Glutamatergic neuron (in vitro differentiated cells): ENCODE data around the gene CCDC88B. TPM values are rescaled to one million over a fixed set of nuclear protein-coding genes. Genes with fewer than 3 reads are reported as not detected.

Source experiments
- DNase-seq: peaks from one replicate; pipeline ENCODE4 v3.0.0; 2022
- H3K27ac Mint-ChIP-seq: one replicate; pipeline ENCODE4 v1.8.0; 2020; ENCODE audit warnings: mild to moderate bottlenecking, mixed read lengths, inconsistent platforms; ENCODE audit not compliant: unreplicated experiment
- H3K27me3 Mint-ChIP-seq: one replicate; pipeline ENCODE4 v1.8.0; 2020; ENCODE audit warnings: mild to moderate bottlenecking, moderate library complexity, mixed read lengths, inconsistent platforms; ENCODE audit not compliant: unreplicated experiment
- H3K36me3 Mint-ChIP-seq: one replicate; pipeline ENCODE4 v1.8.0; 2020; ENCODE audit warnings: mild to moderate bottlenecking, mixed read lengths, inconsistent platforms; ENCODE audit not compliant: unreplicated experiment
- H3K4me1 Mint-ChIP-seq: one replicate; pipeline ENCODE4 v1.8.0; 2020; ENCODE audit warnings: mild to moderate bottlenecking, low read depth, mixed read lengths, inconsistent platforms; ENCODE audit not compliant: unreplicated experiment
- H3K4me3 Mint-ChIP-seq: one replicate; pipeline ENCODE4 v1.8.0; 2020; ENCODE audit warnings: mild to moderate bottlenecking, mixed read lengths, inconsistent platforms; ENCODE audit not compliant: unreplicated experiment
- H3K9me3 Mint-ChIP-seq: one replicate; pipeline ENCODE4 v1.8.0; 2020; ENCODE audit warnings: mild to moderate bottlenecking, moderate library complexity, mixed read lengths, inconsistent platforms; ENCODE audit not compliant: unreplicated experiment
- long read RNA-seq: library from polyadenylated mRNA; unstranded; transcript quantifications from one replicate; pipeline ENCODE4 v2.0.0, GENCODE V29; 2020; ENCODE audit not compliant: unreplicated experiment
- total RNA-seq: library from RNA; stranded (reverse); fragmentation: NEBNext Ultra II Directional; extraction: Animal tissue kit (Norgen Biotek cat#: 25700); gene quantifications from one replicate; pipeline ENCODE4 v1.2.1, GENCODE V29; 2021; ENCODE audit not compliant: unreplicated experiment
- TF ChIP-seq, protein P1 (sequence below): fragments of 200-600 bp; sonication (generic); IDR thresholded peaks from one replicate; pipeline ENCODE4 v1.5.0; 2021; ENCODE audit not compliant: partially characterized antibody, unreplicated experiment

Gene CCDC88B, protein sequence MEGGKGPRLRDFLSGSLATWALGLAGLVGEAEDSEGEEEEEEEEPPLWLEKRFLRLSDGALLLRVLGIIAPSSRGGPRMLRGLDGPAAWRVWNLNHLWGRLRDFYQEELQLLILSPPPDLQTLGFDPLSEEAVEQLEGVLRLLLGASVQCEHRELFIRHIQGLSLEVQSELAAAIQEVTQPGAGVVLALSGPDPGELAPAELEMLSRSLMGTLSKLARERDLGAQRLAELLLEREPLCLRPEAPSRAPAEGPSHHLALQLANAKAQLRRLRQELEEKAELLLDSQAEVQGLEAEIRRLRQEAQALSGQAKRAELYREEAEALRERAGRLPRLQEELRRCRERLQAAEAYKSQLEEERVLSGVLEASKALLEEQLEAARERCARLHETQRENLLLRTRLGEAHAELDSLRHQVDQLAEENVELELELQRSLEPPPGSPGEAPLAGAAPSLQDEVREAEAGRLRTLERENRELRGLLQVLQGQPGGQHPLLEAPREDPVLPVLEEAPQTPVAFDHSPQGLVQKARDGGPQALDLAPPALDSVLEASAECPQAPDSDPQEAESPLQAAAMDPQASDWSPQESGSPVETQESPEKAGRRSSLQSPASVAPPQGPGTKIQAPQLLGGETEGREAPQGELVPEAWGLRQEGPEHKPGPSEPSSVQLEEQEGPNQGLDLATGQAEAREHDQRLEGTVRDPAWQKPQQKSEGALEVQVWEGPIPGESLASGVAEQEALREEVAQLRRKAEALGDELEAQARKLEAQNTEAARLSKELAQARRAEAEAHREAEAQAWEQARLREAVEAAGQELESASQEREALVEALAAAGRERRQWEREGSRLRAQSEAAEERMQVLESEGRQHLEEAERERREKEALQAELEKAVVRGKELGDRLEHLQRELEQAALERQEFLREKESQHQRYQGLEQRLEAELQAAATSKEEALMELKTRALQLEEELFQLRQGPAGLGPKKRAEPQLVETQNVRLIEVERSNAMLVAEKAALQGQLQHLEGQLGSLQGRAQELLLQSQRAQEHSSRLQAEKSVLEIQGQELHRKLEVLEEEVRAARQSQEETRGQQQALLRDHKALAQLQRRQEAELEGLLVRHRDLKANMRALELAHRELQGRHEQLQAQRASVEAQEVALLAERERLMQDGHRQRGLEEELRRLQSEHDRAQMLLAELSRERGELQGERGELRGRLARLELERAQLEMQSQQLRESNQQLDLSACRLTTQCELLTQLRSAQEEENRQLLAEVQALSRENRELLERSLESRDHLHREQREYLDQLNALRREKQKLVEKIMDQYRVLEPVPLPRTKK (N-terminal part only)
- 83.6 TPM for total RNA-seq
- long read RNA-seq, partial matches to known transcripts = 1 of 1 reads
- long read RNA-seq, other reads (novel, unspliced or antisense) = 0 of 1 reads

DNA sequence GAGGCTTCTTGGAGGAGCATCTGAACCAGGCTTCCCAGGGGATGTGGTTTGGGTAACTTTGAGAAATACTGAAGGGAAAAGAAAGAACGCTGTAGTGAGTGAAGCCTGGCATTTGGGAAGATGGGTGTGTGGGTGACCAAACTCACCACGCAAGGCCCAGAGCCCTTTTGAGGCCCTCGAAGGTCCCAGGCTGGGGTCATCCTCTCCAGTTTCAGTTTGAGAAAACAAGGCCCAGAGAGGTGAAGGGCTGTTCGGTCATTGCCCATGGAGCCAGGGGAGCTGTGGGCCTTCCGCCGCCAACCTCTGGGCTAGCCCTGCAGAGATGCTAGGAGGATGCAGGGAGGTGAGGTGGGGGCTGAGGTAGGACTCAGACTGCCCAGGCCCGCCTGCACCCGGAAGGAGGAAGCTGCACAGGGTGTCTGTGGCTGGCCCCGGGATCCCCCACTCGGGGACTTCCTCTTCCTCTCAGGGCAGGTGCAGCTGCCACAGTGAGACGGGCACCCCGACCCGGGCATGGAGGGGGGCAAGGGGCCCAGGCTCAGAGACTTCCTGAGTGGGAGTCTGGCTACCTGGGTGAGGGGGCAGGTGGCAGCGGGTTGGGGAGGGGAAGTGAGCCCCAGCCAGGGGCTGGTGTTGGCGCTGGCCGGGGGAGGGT lies at the start of gene CCDC88B:
CCDC88B (plus strand) TSS at position 451 of the 655 bp plus-strand sequence; CDS start at position 514, 63 bp downstream.
- Mint-ChIP-seq H3K4me3 (peak within 1 kb of the TSS; percentile 81), H3K9me3 (peaks cover 19% of the 10 kb centered on the region), H3K36me3 (peaks cover 4% of the 10 kb centered on the region), H3K27ac (peak within 1 kb of the TSS; percentile 82), H3K4me1 (peaks cover 28% of the 10 kb centered on the region), H3K27me3 (peaks cover 8% of the 10 kb centered on the region)
- DNase-seq = no peak
- TF ChIP-seq, protein P1, sequence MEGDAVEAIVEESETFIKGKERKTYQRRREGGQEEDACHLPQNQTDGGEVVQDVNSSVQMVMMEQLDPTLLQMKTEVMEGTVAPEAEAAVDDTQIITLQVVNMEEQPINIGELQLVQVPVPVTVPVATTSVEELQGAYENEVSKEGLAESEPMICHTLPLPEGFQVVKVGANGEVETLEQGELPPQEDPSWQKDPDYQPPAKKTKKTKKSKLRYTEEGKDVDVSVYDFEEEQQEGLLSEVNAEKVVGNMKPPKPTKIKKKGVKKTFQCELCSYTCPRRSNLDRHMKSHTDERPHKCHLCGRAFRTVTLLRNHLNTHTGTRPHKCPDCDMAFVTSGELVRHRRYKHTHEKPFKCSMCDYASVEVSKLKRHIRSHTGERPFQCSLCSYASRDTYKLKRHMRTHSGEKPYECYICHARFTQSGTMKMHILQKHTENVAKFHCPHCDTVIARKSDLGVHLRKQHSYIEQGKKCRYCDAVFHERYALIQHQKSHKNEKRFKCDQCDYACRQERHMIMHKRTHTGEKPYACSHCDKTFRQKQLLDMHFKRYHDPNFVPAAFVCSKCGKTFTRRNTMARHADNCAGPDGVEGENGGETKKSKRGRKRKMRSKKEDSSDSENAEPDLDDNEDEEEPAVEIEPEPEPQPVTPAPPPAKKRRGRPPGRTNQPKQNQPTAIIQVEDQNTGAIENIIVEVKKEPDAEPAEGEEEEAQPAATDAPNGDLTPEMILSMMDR = no peak

DNA sequence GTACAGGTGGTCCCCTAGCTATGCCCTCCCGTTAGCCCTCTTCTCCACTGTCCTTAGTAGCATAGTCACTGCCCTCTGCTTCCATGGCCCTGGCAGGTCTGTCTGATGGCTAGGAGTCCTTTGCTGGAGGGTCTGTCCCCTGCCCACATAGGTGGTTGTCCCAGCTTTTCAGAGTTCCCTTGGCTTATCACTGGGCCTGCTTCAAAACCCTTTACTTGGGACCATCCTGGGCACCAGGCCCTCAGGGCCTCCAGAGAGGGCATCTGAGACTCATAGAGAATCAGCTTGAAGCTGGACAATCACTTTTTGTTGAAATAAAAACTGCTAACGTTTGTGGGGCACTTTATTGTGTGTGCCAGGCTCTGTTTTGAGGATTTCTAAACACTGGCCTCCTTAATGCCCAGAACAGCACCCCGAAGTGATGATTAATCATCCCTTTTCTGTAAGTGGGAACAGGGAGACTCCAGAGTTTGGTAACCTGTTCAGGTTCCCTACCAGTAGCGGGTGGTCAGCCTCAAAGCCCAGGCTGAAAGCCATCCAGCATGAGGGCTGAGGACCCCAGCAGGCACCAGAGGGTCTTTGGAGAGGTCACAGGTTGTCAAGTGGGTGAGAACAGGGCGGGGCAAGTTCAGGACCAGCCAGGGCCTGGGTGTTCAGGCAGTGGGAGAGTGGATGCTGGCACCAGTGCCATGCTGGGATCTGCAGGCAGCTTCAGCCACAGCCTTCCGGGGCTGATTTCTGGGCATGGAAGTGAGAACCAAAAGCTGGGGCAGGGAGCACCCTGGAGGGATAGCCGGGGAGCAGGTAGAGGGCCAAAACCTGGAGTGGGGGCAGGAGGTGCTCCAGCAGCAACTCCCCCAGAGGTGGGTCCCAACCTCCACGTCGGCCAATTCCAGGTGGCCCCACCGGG lies 49.4 kb upstream of the CCDC88B start:
- Mint-ChIP-seq H3K9me3 (peaks cover 14% of the 10 kb centered on the region), H3K27me3 (peaks cover 29% of the 10 kb centered on the region), H3K4me1 (peaks cover 7% of the 10 kb centered on the region), H3K36me3 (peaks cover 5% of the 10 kb centered on the region), H3K27ac (no peak overlapping the region), H3K4me3 (peak overlapping the region; percentile 74)
- TF ChIP-seq, protein P1 = no peak
- DNase-seq = no peak

DNA sequence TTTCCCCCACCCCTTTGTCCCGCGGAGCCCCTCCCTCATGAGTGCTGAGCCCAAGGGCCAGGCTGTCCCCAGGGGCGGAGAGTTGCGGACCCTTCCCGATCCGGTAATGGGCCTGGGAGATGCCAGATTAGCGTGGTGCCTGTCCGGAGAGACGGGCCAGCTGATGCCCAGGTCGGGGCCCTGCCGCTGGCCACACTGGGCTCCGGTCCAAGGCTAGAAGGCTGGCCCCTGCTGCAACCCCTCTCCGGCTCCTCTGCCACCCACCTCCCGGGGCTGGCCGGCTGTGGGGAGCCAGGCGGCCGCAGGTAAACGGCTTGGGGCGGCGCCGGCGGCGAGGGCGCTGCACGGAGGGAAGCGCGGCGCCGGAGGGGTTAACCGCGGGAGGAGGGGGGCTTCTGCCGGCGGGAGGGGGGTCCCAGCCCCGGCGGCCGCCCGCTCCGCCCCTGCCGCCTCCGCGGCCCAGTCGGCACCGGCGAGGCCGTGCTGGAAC lies 48.7 kb upstream of the CCDC88B start, which contains the start of gene KCNK4:
KCNK4 (plus strand) TSS at position 41 of the 490 bp plus-strand sequence. CDS start 1,717 bp downstream, outside the sequence.
- Mint-ChIP-seq H3K27me3 (peaks cover 32% of the 10 kb centered on the region), H3K9me3 (peaks cover 14% of the 10 kb centered on the region), H3K4me1 (peaks cover 7% of the 10 kb centered on the region), H3K4me3 (peak within 1 kb of the TSS; percentile 74), H3K27ac (no peak within 1 kb of the TSS), H3K36me3 (peaks cover 5% of the 10 kb centered on the region)
- TF ChIP-seq, protein P1 = no peak
- DNase-seq = no peak
